Tongue (tissue), 2 donors: Measurements from ENCODE around the gene ADGRL1. TPM values are rescaled to one million over a fixed set of nuclear protein-coding genes. Genes with fewer than 3 reads are reported as not detected.
"Not testable (repeated sequence)": the region's sequence is repeated elsewhere in the genome, so short reads cannot be mapped to it uniquely, and the experiment has no call there.

Source experiments
- DNase-seq: peaks from one replicate; pipeline ENCODE4 v3.0.0-alpha.2; 2015
- total RNA-seq: library from RNA; depleted of rRNA; stranded (reverse); fragments of >200 nt; gene quantifications from one replicate; pipeline ENCODE4 v1.2.3, GENCODE V29; 2014

Gene ADGRL1
- total RNA-seq, 1 donor from 2014 or later: 18.2 TPM

DNA sequence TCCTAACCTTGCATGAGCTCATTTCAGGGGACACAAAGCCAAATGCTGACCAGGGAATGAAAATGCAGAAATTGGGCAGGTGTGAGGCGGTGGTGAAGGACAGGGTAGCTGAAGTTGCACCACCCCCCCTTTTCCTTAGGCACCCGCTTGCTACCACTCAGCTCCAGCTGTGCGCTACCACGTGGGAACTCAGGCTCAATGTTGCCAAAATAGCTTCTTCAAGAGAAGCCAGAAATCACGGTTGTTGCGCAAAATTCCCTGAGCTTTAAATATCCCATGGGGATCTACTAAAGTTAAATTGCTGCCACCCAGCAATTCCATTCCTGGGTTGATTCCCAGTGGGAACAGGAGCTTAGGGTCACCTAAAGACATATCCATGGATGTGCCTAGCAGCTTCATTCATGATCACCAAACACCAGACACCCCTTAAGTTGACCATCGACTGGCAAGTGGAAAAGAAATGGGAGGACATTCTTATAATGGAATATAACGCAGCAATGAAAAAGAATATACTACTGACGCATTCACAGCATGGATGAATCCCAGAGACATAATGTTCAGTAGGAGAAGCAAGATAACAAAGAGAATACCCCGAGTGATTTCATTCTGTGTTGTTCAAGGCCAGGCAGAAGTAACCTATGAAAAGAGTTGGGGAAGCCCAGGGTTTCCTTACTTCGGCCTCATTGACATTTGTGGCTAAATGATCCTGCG, 12.8 kb upstream of the ADGRL1 start:
- DNase-seq: no peak

DNA sequence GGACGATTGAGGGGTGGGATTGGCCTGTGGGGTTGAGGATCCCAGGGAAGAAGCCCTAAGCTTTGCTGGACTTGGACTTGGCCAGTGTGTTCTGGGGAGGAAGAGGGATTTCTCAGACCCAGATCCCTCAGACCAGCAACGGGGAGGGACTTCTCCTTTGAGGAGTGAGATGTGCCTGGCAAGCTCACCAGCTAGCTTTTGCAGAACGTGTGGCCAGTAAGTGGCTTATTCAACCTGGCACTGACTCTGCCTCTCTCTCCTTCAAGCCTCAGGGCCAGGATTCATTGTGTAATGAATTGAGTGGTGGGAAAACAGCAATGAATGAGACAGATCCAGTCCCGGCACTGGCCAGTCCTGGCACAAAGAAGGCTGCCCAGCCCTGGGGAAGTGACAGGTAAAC, 11.9 kb upstream of the ADGRL1 start:
- not testable (repeated sequence) for DNase-seq

GRCh38 chr19:14214580-14214979, 8.6 kb upstream of the ADGRL1 start:
- no peak for DNase-seq

DNA sequence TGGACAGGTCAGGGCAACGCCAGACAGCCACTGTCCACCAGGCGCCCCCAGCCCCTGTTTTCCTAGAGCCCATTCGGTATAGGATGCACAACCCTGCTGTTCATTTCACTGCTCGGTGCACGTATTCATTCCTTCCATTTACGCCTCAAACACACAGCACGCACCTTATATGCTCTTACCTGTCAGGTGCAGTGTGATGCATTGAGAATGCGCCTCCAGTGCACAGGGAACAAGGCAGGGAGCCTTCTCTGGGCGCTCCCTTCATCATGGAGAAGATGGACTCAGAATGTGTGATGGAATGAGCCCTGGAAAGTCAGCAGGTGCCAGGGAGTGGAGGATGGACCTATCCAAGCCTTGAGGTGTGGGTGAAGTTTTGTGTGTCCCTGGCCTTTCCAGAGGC, 4.2 kb upstream of the ADGRL1 start:
- not testable (repeated sequence) for DNase-seq

DNA sequence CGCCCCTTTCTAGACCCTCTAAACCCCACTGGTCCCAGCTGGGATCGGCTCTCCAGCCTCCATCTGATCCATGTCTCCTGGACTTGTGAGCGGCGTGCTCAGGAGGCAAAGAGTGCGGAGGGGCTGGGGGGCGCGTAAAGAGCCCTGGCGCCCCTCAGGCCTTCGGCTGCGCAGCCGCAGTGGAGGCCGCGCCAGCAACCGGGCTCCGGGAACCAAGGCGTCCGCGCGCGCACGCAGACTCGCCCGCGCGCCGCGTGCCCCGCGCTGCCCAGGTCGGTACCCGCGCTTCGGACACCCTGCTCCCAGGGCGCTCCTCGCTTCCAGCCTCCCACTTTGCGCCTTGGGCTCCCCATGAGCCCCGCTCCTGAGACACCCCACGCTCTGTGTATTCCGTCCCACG, 3.4 kb upstream of the ADGRL1 start:
- DNase-seq: peak; percentile 57

DNA sequence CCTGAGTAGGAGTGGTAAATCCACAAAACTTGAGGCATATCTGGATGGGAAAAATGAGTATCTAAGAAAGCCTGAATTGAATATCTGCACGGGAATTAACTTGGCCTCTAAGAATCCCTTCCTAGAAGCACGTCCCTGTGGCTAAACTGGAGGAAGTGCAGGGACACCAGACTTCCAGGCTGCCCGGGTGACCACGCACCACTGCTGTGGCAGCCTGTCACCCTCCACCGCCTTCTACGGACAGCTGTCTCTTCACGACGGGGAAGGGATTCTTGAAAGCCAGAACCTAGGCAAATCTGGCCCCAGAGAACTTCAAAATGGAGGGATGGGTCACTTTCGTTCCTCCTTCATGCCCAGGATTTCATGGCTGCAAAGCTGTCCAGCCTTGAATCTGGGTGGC, 2.5 kb upstream of the ADGRL1 start:
- DNase-seq: not testable (repeated sequence)

- DNase-seq: not testable (repeated sequence)
Observed at GRCh38 chr19:14207796-14208195, 1.8 kb upstream of the ADGRL1 start.

GRCh38 chr19:14206737-14207726, 1.1 kb upstream of the ADGRL1 start:
- peak; percentile 98 for DNase-seq

DNA sequence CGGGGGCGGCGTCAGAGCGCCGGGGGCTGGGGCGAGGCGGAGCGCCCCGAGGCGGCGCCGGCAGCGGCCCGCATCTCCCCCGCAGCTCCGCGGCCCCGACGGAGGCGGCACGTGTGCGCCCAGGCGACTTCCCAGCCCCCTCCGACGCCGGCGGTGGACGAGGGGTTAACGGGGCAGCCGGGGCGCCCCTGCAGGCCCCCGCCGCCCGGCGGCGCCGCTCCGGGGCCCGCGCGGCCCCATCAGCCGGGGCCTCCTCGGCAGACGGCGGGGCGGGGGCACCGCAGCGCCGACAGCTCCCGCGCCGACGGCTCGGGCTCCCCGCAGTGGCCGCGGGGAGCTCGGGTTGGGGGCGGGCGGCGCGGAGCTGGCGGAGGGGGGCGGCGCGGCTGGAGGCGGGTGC, 339 bp upstream of the ADGRL1 start:
- not testable (repeated sequence) for DNase-seq

DNA sequence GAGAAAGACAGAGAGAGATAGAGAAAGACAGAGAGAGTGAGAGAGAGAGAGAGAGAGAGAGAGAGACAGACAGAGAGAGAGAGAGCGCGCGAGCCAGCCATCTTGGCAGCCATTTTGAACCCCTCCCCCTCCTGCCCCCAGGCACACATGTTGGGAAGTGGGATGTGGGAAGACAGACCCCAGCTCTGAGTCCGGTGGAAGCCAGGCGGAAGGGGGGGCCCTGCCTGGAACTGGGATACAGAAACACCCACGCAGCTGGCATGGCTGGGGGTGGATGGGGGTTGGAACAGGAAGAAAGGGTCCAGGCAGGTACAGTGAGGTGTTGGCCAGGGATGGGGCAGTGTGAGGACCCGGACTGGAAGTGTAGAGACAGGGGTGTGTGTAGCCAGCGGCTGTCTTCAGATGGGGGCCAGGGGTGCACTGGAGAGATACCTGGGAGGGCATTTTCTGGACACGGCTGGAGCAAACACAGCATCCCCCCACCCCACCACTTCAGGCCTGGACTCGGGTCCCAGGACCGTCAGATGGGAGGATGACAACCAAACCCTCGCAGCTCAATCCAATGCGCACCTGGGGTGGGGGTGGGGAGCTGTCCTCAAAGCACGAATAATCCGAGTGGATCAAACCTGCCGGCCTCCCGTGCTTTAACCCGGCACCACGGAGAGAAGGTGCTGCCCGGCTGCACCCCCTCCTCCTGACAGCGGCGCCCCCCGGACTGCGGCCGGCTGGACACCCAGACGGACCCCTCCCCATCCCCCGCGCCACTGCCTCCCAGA, 1.1 kb downstream of the ADGRL1 start:
- DNase-seq: not testable (repeated sequence)

GRCh38 chr19:14204219-14204618, 1.8 kb downstream of the ADGRL1 start:
- DNase-seq: not testable (repeated sequence)

GRCh38 chr19:14203788-14204187, 2.2 kb downstream of the ADGRL1 start:
- not testable (repeated sequence) for DNase-seq

DNA sequence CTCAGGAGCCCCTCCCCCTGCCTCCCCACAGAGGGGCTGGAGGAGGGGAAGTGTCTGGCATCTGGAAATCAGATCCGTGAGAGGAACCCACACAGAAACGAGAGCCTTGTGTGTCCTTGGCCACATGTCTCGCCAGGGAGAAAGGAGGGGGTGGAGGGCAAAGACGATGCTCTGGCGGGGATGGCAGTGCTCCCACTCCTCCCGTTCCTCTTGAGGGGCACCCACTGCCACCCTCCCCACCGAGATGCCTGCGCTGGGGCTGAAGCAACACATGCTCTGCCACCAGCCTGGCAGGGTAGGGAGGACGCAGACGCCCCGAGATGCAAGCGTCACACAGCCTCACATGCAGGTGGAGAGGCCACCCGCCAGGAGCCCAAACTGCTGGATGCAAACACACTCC, 2.8 kb downstream of the ADGRL1 start:
- no peak for DNase-seq

DNA sequence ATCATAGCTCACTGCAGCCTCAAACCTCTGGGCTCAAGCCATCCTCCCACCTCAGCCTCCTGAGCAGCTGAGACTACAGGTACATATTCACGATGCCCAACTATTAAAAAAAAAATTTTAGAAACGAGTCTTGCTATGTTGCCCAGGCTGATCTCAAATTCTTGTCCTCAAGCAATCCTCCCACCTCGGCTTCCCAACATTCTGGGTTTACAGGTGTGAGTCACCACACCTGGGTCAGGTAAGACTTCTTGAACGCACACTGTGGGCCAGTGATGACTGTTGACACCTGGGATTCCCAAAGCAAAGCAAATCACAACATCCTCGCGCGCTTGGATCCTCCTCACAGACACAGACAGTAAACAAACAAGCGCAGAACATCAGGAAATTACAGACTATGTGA, 4.5 kb downstream of the ADGRL1 start:
- not testable (repeated sequence) for DNase-seq

- peak; percentile 56 for DNase-seq
Observed at GRCh38 chr19:14200147-14200841, 5.7 kb downstream of the ADGRL1 start.

DNA sequence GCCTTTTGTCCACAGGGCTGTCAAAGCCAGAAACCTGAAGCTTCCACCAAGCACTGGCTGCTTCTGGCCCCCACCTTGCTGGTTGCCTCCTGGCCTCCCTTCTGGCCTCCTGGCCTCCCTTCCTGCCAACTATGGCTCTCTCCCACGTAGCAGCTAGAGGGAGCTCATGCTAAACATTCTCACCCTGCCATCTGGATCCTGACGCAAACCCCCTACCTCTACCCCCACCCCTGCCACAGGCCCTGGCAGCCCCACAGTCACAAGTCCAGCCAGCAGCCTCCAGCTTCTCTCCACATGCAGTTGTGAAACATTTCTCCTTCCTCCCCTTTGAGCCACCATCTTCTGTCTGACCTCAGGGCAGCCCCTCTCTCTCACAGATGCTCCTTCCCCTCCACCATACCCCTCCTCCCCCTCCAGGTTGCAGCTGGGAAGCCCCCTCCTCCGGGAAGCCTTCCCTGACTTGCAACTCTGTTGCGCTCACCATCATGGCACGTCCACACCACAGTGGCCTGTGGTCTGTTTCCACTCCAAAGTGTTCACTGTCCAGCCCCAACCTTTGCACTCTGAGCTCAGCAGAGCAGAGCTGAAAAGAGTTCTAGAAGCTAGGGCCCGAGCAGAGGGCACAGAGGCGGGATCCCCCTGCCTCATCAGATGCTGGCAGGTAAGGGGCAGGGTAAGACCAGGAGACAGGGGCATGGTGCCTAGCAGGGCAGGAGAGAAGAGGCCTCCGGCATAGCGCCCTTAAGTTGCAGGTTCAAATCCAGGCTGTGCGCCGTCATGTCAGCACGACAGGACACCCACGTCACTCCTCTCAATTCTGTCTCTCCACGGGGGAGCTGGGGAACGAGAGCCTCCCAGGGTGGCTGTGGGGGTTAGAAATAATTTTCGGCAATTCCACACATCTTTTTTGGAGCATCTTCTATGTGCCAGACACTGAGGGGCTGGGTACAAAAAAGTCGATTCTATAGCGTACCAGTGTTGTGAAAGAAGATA, 7.3 kb downstream of the ADGRL1 start:
- DNase-seq: no peak

- DNase-seq: no peak
Observed at GRCh38 chr19:14197882-14198281, 8.1 kb downstream of the ADGRL1 start.

GRCh38 chr19:14197288-14197687, 8.7 kb downstream of the ADGRL1 start:
- not testable (repeated sequence) for DNase-seq

DNA sequence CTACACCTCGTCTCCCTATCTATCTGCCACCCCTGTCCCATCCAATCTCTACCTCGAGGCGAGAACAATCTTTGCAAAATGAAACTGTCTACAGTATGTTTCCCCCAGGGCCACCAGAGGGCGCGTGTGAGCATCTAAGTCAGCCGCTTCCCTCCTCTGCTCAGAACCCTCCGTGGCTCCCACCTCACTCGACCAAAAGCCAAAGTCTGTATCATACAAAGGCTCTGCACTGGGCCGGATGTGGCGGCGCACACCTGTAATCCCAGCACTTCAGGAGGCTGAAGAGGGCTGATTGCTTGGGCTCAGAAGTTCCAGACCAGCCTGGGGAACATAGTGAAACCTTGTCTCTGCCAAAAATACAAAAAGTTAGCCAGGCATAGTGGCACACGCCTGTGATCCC, 9.9 kb downstream of the ADGRL1 start:
- DNase-seq: peak; percentile 63

- DNase-seq: not testable (repeated sequence)
Observed at GRCh38 chr19:14195216-14195615, 10.8 kb downstream of the ADGRL1 start.
